ENCODE data around the gene TRMT10A. TPM values are rescaled to one million over a fixed set of nuclear protein-coding genes. Genes with fewer than 3 reads are reported as not detected.

The TRMT10A gene
- total RNA-seq, 1 experiment from 2014 or later, result 4.6 TPM

- Histone ChIP-seq H3K4ac (ENCODE audit: low read depth, low read length) (no peak overlapping the region), H3K56ac (ENCODE audit: insufficient read length, low read depth, low read length) (no peak overlapping the region), H3K9ac (ENCODE audit: extremely low read depth, insufficient read length, low read length) (no peak overlapping the region), H2BK5ac (ENCODE audit: insufficient read length, low read length) (no peak overlapping the region), H3K14ac (ENCODE audit: insufficient read depth, low read length) (no peak overlapping the region), H3K23me2 (ENCODE audit: insufficient read length, low read depth, low read length, poor library complexity, severe bottlenecking) (no peaks in the 10 kb centered on the region), H2BK120ac (ENCODE audit: low read depth, low read length, poor library complexity, severe bottlenecking) (no peak overlapping the region), H4K8ac (replicated peaks; ENCODE audit: insufficient read length, low read depth, low read length) (no peak overlapping the region), H2BK20ac (ENCODE audit: low read depth, low read length, poor library complexity, severe bottlenecking) (no peak overlapping the region), H4K20me1 (ENCODE audit: control insufficient read depth, insufficient read depth, insufficient read length) (no peaks in the 10 kb centered on the region), H4K91ac (ENCODE audit: insufficient read length, low read depth, low read length) (no peak overlapping the region), H3K9me3 (ENCODE audit: control insufficient read depth, low read depth, low read length) (no peaks in the 10 kb centered on the region), H3K79me2 (ENCODE audit: insufficient read depth, low read length) (no peaks in the 10 kb centered on the region), H3T11ph (ENCODE audit: low read length) (no peak overlapping the region), H2BK12ac (ENCODE audit: insufficient read length, low read depth, low read length) (no peak overlapping the region), H3K4me1 (ENCODE audit: insufficient read depth, low read length) (no peaks in the 10 kb centered on the region), H3K4me2 (ENCODE audit: insufficient read depth, insufficient read length, low read length) (no peak overlapping the region), H3K23ac (ENCODE audit: insufficient read length, low read depth, low read length) (no peak overlapping the region), H3K18ac (ENCODE audit: insufficient read length, low read depth, low read length) (no peak overlapping the region), H2AFZ (ENCODE audit: low read length) (no peak overlapping the region), H2AK5ac (ENCODE audit: insufficient read length, low read length) (no peak overlapping the region), H3K79me1 (ENCODE audit: insufficient read depth, low read depth, low read length, poor library complexity, severe bottlenecking) (no peaks in the 10 kb centered on the region), H3K27ac (ENCODE audit: insufficient read length, low read depth, low read length) (no peak overlapping the region), H2BK15ac (ENCODE audit: low read depth, low read length) (no peak overlapping the region), H4K5ac (ENCODE audit: insufficient read length, low read depth, low read length) (no peak overlapping the region), H3K27me3 (ENCODE audit: insufficient read depth, low read length) (no peaks in the 10 kb centered on the region)
- Mint-ChIP-seq H3K4me1 (no peaks in the 10 kb centered on the region), H3K9me3 (no peaks in the 10 kb centered on the region), H3K36me3 (ENCODE audit: insufficient read depth in 1 of 3, low read depth in 3 of 3) (no peaks in the 10 kb centered on the region), H3K4me3 (no peak overlapping the region), H3K27me3 (ENCODE audit: low read depth) (no peaks in the 10 kb centered on the region), H3K27ac (no peak overlapping the region)
- TF ChIP-seq CTCF (conservative IDR thresholded peaks at IDR 0.05), result no peak
- DNase-seq, result no peak
- WGBS (ENCODE audit: extremely low coverage, insufficient read length, low lambda C conversion rate), result no CpG with 5 or more reads among the region's 6 CpGs
These were observed 45.1 kb downstream of the TRMT10A start for GRCh38 chr4:99518601-99519295.

Data from H9 (cell line).